HK-2 (cell line): ENCODE results near the gene PRELID2.

Source experiments
- DNase-seq: peaks from one replicate; pipeline ENCODE4 v3.0.0-alpha.2; 2018; ENCODE audit not compliant: unreplicated experiment

The PRELID2 gene

GRCh38 chr5:145797336-145797735, 37.8 kb downstream of the PRELID2 start:
- peak; percentile 6 for DNase-seq

GRCh38 chr5:145796318-145796717, 38.8 kb downstream of the PRELID2 start:
- DNase-seq, result no peak

DNA sequence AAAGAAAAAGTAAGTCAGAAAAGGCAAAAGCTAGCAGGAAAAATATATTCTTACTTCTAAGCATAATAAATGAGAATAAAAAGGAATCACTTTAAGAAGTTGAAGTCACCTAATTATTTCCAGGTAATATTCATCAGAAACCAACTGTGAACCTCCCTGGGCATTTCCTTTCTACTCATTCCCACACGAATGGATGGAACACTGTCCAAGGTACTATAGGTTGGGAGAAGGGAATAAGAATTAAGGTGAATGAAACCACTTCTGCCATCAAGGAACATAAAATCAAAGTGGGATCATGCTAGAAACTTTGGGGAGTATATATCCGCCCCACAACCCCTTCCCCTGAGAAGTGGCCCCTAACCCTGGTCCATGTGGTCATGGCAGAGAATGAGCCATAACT, 41.6 kb downstream of the PRELID2 start:
- DNase-seq, result no peak

DNA sequence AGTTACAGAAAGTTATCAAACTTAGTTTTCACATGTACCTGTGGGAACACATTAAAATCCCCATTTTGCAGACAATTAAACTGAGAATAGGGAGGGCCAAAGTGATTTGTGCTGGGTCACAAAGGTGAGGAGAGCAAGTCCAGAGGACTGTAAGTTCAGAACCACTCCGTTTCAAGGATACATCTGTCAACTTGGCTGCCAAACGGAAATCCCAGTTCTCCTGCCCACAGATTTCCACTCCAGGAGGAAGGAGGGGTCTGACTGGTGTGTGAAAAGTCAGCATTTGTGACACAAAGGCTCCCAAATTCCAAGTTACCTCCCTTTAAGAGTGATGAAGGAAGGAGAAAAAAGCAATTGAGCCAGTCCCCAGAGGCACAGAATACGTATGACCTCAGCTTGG, 42.3 kb downstream of the PRELID2 start:
- no peak for DNase-seq

DNA sequence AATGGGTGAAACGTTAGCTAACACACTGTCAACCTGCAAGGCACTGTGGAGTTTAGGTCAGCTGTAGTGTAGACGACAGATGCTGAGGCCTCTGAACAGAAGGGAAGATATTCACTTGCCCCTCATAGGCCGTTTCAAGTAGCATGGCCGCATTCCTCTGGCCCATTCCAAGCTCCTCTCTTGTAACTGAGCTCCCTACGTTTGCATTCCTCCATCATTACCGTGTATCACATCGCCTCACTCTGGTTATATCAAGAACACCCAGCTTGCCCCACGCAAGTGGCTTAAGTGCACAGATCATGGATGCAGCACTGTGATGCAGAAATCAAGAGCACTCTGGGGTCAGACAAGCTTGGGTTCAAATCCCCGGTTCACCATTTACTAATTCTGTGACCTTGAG, 43.3 kb downstream of the PRELID2 start:
- no peak for DNase-seq

- DNase-seq, result no peak
These were observed 47.1 kb downstream of the PRELID2 start for GRCh38 chr5:145787996-145788395.

DNA sequence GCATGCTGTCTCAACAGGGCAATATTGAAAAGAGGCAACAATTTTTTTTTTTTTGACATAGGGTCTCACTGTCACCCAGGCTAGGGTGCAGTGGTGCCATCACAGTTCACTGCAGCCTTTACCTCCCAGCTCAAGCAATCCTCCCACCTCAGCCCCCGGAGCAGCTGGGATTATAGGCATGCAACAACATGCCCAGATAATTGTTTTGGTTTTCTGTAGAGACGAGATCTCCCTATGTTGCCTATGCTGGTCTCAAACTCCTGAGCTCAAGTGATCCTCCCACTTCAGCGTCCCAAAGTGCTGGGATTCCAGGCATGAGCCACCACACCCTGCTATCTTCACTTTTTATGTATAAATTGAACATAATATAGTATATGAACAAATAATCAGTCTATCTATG, 47.6 kb downstream of the PRELID2 start:
- DNase-seq, result no peak

- no peak for DNase-seq
These were observed 48.1 kb downstream of the PRELID2 start for GRCh38 chr5:145787001-145787400.

DNA sequence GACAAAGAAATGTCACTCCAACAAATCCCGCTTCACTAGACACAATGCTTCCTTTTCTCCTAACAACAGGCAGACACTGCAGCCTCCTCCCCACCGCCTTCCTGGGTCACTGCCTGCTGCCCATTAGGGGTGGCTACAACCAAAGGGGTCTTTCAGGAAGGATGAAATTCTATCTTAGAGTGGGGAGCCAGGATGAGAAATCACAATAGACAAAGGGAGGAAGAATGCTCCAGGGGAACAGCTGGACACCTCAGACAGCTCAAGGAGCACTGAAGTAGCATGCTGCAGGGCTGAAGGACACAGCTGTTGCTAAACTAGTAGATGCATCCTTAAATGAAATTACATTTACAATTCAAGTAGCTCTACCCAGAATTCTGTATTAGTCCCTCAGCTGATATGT, 54.2 kb downstream of the PRELID2 start:
- DNase-seq, result no peak

- DNase-seq, result no peak
These were observed 56.8 kb downstream of the PRELID2 start for GRCh38 chr5:145778144-145778900.

DNA sequence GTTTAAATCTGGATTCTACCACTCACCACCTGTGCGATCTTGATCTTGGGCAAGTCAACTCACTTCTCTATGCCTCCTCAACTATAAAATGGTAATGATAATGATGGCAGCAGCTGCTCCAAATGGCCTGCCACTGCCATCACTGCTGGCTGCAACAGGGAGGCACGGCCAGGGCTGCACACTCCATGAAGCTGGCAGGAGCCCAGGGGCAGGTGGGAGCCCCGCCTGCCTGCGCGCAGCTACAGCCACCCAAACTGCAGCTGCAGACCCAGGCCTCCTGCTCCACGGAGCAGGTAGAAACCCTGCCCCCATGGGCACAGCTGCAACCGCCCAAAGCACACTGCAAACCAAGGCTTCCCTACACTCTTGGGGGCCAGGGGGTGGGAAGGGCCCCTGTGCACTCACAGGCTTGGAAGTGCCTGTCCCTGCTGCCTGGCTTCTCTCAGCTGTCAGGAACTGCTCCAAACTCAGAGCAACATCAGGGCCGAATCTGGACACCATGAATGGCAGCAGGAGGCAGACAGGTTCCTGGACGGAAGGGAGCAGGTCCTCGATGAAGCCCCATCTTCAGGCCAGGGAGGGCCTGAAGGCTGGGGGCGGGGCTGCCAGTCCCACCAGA, 57.6 kb downstream of the PRELID2 start:
- no peak for DNase-seq

DNA sequence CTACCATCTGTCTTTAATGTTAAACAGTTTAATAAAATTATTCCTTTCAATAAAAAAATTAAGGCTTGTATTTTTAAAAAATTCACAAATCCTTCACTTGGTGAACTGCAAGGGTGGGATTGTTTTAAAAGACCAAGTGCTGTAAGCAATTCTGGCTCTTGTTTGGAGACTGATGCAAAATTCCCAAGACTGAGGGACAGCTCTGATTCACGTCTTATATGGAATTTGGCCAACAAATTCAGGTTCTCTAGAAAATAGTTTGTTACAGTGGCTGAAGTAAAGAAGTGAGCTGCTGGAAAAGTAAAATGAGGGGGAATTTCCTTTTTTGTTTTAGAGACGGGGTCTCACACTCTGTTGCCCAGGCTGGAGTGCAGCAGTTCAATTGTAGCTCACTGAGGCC, 58.3 kb downstream of the PRELID2 start:
- DNase-seq, result no peak

DNA sequence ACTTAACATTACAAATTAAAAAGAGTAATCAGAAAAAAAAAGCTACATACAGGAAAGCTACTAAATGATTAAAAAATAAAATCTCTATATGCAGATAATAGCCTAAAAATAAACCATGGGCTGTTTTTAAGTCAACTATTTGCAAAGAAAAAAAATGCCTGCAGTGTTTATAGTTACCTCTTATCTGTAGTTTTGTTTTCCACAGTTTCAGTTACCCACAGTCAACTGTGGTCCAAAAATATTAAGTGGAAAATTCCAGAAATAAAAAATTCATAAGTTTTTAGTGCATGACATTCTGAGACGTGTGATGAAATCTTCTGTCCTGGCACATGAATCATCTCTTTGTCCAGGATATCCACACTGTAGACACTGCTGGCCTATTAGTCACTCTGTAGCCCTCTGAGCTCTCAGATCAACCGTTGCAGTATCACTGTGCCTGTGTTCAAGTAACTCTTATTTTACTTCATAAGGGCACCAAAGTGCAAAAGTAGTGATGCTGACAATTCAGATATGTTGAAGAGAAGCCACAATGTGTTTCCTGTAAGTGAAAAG, 59.2 kb downstream of the PRELID2 start:
- DNase-seq, result no peak

- no peak for DNase-seq
These were observed 59.7 kb downstream of the PRELID2 start for GRCh38 chr5:145775411-145775810.

DNA sequence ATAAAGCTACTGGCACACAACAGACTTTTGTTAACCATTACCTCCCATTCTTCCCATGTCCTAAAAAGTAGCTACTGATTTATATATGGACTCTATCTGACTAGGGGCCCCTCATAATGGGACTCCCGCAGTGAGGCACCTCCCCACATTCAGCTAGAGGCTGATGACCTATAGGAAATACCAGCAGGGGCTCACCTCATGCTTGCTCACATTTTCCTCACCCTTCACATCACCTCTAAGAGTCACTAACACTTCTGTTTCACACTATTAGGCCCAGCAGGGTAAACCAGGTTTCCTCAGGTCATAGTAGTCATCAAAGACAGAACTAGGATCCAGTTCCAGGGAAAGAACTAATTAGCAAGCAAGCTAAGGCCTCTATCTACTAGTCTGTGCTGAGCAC, 60.7 kb downstream of the PRELID2 start:
- no peak for DNase-seq

DNA sequence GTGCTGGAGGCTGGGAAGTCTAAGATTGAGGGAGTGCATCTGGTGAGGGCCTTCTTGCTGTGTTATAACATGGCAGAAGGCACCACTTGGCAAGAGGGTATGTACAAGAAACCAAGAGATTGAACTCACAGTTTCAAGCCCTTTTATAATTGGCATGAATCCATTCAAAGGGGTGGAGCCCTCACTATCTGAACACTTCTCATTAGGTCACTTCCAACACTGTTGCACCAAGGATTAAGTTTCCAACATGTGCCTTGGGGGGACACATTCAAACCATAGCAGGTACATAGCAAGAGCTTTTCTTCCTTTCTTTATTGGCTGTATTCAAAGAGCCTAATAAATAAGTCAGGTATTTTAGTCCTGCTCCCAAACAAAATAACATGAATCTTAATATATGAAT, 62.7 kb downstream of the PRELID2 start:
- no peak for DNase-seq

- DNase-seq, result no peak
These were observed 66.3 kb downstream of the PRELID2 start for GRCh38 chr5:145768863-145769262.

- DNase-seq, result no peak
These were observed 70.8 kb downstream of the PRELID2 start for GRCh38 chr5:145764325-145764724.

DNA sequence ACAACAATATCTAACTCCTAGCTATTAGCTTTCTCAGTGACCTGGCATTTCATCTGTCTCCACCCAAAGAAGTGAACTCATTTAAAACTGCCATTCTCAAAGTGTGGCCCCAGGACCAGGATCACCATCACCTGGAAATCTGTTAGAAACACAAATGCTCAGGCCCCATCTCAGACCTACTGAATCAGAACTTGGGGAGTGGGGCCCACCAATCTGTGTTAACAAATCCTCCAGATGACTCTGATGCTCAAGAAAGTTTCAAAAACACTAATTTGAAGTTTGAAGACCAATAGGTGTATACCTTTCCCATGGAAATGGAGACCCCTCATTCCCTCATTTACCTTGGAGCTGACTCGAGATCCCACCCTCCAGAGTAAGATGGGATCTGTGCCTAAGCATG, 72.3 kb downstream of the PRELID2 start:
- no peak for DNase-seq

DNA sequence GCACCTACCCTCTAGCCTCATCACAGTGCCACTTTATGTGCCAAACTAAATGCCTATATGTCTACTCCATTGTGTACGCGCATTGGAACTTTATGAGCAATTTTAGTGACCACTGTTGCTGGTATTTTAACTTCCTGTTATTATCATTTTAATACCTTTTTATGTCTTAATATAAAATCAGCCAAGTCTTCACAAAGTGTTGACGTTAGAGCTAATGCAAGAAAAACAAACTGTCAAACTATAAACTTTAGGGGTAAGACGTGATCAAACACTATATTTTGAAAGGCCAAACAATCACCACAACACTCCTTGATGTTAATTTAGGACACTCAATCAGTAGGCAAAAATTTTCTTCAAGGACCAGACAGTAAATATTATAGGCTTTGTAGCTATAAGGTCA, 73.9 kb downstream of the PRELID2 start:
- DNase-seq, result no peak

- no peak for DNase-seq
These were observed 74.5 kb downstream of the PRELID2 start for GRCh38 chr5:145760660-145761059.

- no peak for DNase-seq
These were observed 82.2 kb downstream of the PRELID2 start for GRCh38 chr5:145752947-145753346.

DNA sequence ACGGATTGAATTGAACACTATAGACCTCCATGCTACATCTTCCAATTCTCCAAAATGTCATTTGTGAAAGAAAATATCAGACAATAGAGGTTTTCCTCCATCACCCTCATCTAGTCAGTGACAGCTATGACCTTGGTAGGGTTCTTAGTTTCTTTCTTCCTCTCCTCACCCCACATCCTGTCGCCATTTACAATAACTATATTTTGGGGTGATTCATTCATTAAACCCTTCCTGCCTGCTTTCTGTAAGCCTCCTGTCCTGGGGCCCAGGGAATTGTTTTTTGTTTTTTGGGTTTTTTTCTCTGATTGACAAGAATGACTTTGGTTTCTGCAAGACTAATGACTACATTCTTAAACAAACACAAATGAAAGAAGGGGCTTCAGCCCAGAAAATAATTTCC, 82.6 kb downstream of the PRELID2 start:
- DNase-seq, result no peak
